Choroid plexus epithelial cell (primary cell): ENCODE data around the gene SCNM1.
"Not testable (repeated sequence)": the region's sequence is repeated elsewhere in the genome, so short reads cannot be mapped to it uniquely, and the experiment has no call there.

Experiments
- DNase-seq: peaks from one replicate; pipeline ENCODE4 v3.0.0-alpha.2; 2010; ENCODE audit warnings: low read depth
- H3K4me3 ChIP-seq: 2 replicates; pipeline ENCODE4 v1.5.1; 2011; ENCODE audit warnings: low read depth, mild to moderate bottlenecking, control low read depth, low read length, moderate library complexity
- CTCF ChIP-seq: conservative IDR thresholded peaks from 2 replicates; pipeline ENCODE4 v1.5.1; 2011; ENCODE audit warnings: low read depth, mild to moderate bottlenecking, control low read depth, inconsistent platforms, low read length, moderate library complexity

SCNM1 gene

GRCh38 chr1:151175863-151176262 lies 9.9 kb downstream of the SCNM1 start, which contains the start of gene TMOD4:
TSS of gene TMOD4 (minus strand) at chr1:151175981. CDS start at chr1:151174875, 1,106 bp downstream.
- TF ChIP-seq CTCF: peak; percentile 77
- no peak within 1 kb of the TSS for H3K4me3 ChIP-seq
- DNase-seq: peak; percentile 56

- H3K4me3 ChIP-seq: no peak overlapping the region
- TF ChIP-seq CTCF: no peak
- DNase-seq: no peak
Measured at GRCh38 chr1:151176514-151177045, 10.6 kb downstream of the SCNM1 start.

GRCh38 chr1:151184211-151184610 lies 18.3 kb downstream of the SCNM1 start:
- DNase-seq: no peak
- no peak for TF ChIP-seq CTCF
- H3K4me3 ChIP-seq: no peak overlapping the region

GRCh38 chr1:151187205-151187604 lies 21.3 kb downstream of the SCNM1 start:
- no peak overlapping the region for H3K4me3 ChIP-seq
- no peak for DNase-seq
- no peak for TF ChIP-seq CTCF

GRCh38 chr1:151188667-151189066 lies 22.7 kb downstream of the SCNM1 start:
- peak overlapping the region; percentile 93 for H3K4me3 ChIP-seq
- not testable (repeated sequence) for DNase-seq

GRCh38 chr1:151189637-151190445 lies 23.9 kb downstream of the SCNM1 start, which contains the start of gene VPS72:
TSS of gene VPS72 (minus strand) at chr1:151190197. CDS start at chr1:151190121, 76 bp downstream.
- DNase-seq: peak; percentile 93
- TF ChIP-seq CTCF: peak; percentile 15
- peak within 1 kb of the TSS; percentile 93 for H3K4me3 ChIP-seq

GRCh38 chr1:151192047-151192446 lies 26.1 kb downstream of the SCNM1 start:
- TF ChIP-seq CTCF: no peak

More at GRCh38 chr1:151192047-151192446, 26.1 kb downstream of the SCNM1 start:
- DNase-seq: no peak
- H3K4me3 ChIP-seq: no peak overlapping the region
